DMS 273 (cell line): ENCODE measurements around the gene ZCCHC10.
"Not testable (repeated sequence)": the region's sequence is repeated elsewhere in the genome, so short reads cannot be mapped to it uniquely, and the experiment has no call there.

Source experiments
- DNase-seq: peaks from one replicate; lab custom pipeline; 2025; ENCODE audit not compliant: unreplicated experiment; lab: John Stamatoyannopoulos, UW

ZCCHC10 gene

GRCh38 chr5:133046560-133046959 is 20.2 kb upstream of the ZCCHC10 start:
- DNase-seq, result not testable (repeated sequence)

GRCh38 chr5:133041910-133042309 is 15.6 kb upstream of the ZCCHC10 start:
- peak; percentile 45 for DNase-seq

- DNase-seq, result peak; percentile 33
Measured at GRCh38 chr5:133041157-133041784, 14.9 kb upstream of the ZCCHC10 start.

GRCh38 chr5:133036677-133037076 is 10.3 kb upstream of the ZCCHC10 start:
- DNase-seq, result not testable (repeated sequence)

- DNase-seq, result no peak
Measured at GRCh38 chr5:133035224-133035623, 8.9 kb upstream of the ZCCHC10 start.

GRCh38 chr5:133034064-133034463 is 7.7 kb upstream of the ZCCHC10 start:
- no peak for DNase-seq

GRCh38 chr5:133032852-133033742 is 6.7 kb upstream of the ZCCHC10 start:
- DNase-seq, result peak; percentile 31

GRCh38 chr5:133030343-133031005 is 4.1 kb upstream of the ZCCHC10 start:
- DNase-seq, result no peak

- no peak for DNase-seq
Measured at GRCh38 chr5:133029416-133029815, 3.1 kb upstream of the ZCCHC10 start.

GRCh38 chr5:133026664-133027153 is 360 bp upstream of the ZCCHC10 start:
- DNase-seq, result no peak

GRCh38 chr5:133019471-133019870 is 6.9 kb downstream of the ZCCHC10 start:
- DNase-seq, result not testable (repeated sequence)

GRCh38 chr5:133017964-133018363 is 8.4 kb downstream of the ZCCHC10 start:
- DNase-seq, result no peak

GRCh38 chr5:133015466-133015865 is 10.9 kb downstream of the ZCCHC10 start:
- DNase-seq, result no peak

- not testable (repeated sequence) for DNase-seq
Measured at GRCh38 chr5:133008455-133008854, 17.9 kb downstream of the ZCCHC10 start.

GRCh38 chr5:133006653-133007052 is 19.7 kb downstream of the ZCCHC10 start:
- DNase-seq, result no peak

- DNase-seq, result no peak
Measured at GRCh38 chr5:132999246-132999645, 27.1 kb downstream of the ZCCHC10 start.

- DNase-seq, result no peak
Measured at GRCh38 chr5:132998556-132998955, 27.8 kb downstream of the ZCCHC10 start.

GRCh38 chr5:132996307-132996706 is 30.0 kb downstream of the ZCCHC10 start:
- DNase-seq, result no peak

- DNase-seq, result no peak
Measured at GRCh38 chr5:132987531-132988408, 38.6 kb downstream of the ZCCHC10 start.

- DNase-seq, result not testable (repeated sequence)
Measured at GRCh38 chr5:132982971-132983370, 43.4 kb downstream of the ZCCHC10 start.

GRCh38 chr5:132981288-132981687 is 45.1 kb downstream of the ZCCHC10 start:
- no peak for DNase-seq
